BJ (cell line): ENCODE measurements around the gene ANO10. TPM values are rescaled to one million over a fixed set of nuclear protein-coding genes. Genes with fewer than 3 reads are reported as not detected.

Experiments
- CTCF ChIA-PET: fragments of 350-600 bp; formaldehyde crosslinking; extraction: SDS; loops from one replicate; lab custom pipeline; 2021; ENCODE audit warnings: antibody characterized with exemption, inconsistent platforms; lab: Yijun Ruan, JAX
- POLR2A ChIA-PET: fragments of 300-600 bp; sonication (Branson Sonifier 250); formaldehyde crosslinking; extraction: SDS; loops from one replicate; lab custom pipeline; 2021; ENCODE audit warnings: antibody characterized with exemption; lab: Charles Lee
- DNase-seq: peaks from one replicate; pipeline ENCODE4 v3.0.0-alpha.2; 2011; ENCODE audit warnings: low read depth
- H3K27me3 ChIP-seq: 2 replicates; pipeline ENCODE4 v1.6.0; 2011; ENCODE audit warnings: low read length; ENCODE audit not compliant: control insufficient read depth, insufficient read depth
- H3K36me3 ChIP-seq: 2 replicates; pipeline ENCODE4 v1.5.1; 2011; ENCODE audit warnings: low read length; ENCODE audit not compliant: control insufficient read depth, insufficient read depth
- H3K4me3 ChIP-seq: 2 replicates; pipeline ENCODE4 v1.5.1; 2011; ENCODE audit warnings: low read depth, mild to moderate bottlenecking, control low read depth, low read length
- CTCF ChIP-seq: IDR thresholded peaks from 2 replicates; pipeline ENCODE4 v1.5.1; 2011; ENCODE audit warnings: low read depth, mild to moderate bottlenecking, control low read depth, inconsistent platforms, low read length, moderate library complexity; ENCODE audit not compliant: insufficient read depth
- polyA plus RNA-seq: library from polyadenylated mRNA; depleted of rRNA; stranded (reverse); fragments of >200 nt; gene quantifications from 2 replicates; pipeline ENCODE4 v1.2.3, GENCODE V29; 2011

The ANO10 gene
- polyA plus RNA-seq, 1 experiment: 36.6 TPM

GRCh38 chr3:43343185-43343584 is 278.6 kb downstream of the ANO10 start:
- no peak for DNase-seq
- peaks cover 20% of the 10 kb centered on the region for H3K36me3 ChIP-seq
- CTCF ChIA-PET: no interaction called here
- TF ChIP-seq CTCF: no peak
- H3K27me3 ChIP-seq: no peaks in the 10 kb centered on the region
- POLR2A ChIA-PET: no interaction called here
- H3K4me3 ChIP-seq: no peak overlapping the region

- TF ChIP-seq CTCF: no peak
- CTCF ChIA-PET: no interaction called here
- Histone ChIP-seq H3K4me3 (no peak overlapping the region), H3K27me3 (no peaks in the 10 kb centered on the region), H3K36me3 (peaks cover 11% of the 10 kb centered on the region)
- POLR2A ChIA-PET: no interaction called here
- DNase-seq: no peak
Observed at GRCh38 chr3:43341788-43342187, 280.0 kb downstream of the ANO10 start.

GRCh38 chr3:43340403-43340802 is 281.4 kb downstream of the ANO10 start:
- Histone ChIP-seq H3K27me3 (no peaks in the 10 kb centered on the region), H3K4me3 (no peak overlapping the region), H3K36me3 (peaks cover 11% of the 10 kb centered on the region)
- DNase-seq: no peak
- CTCF ChIA-PET: no interaction called here
- no peak for TF ChIP-seq CTCF
- POLR2A ChIA-PET: no interaction called here

DNA sequence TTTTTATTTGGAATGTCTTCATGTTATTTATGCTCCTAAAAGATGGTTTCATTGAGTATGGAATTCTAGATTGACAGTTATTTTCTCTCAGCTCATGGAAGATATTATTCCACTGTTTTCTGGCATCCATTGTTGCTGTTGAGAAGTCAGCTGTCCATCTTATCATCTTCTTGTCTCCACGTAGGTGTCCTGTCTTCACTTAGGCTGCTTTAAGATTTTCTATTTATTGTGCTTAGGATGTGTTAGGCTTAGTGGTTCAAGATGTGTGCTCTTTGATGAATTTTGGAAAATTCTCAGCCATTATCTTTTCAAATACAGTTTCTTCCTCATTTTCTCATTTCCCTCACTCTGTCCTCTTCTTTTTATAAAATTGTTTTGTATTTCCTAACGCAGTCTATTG is 283.5 kb downstream of the ANO10 start:
- DNase-seq: no peak
- peaks cover 11% of the 10 kb centered on the region for H3K36me3 ChIP-seq
- CTCF ChIA-PET: interaction anchor here (0.9 kb wide), 1 partner anchor 12 kb away, joined by 3 read pairs; no protein-coding TSS in a partner anchor
- H3K4me3 ChIP-seq: no peak overlapping the region
- TF ChIP-seq CTCF: no peak
- POLR2A ChIA-PET: no interaction called here
- H3K27me3 ChIP-seq: no peaks in the 10 kb centered on the region

DNA sequence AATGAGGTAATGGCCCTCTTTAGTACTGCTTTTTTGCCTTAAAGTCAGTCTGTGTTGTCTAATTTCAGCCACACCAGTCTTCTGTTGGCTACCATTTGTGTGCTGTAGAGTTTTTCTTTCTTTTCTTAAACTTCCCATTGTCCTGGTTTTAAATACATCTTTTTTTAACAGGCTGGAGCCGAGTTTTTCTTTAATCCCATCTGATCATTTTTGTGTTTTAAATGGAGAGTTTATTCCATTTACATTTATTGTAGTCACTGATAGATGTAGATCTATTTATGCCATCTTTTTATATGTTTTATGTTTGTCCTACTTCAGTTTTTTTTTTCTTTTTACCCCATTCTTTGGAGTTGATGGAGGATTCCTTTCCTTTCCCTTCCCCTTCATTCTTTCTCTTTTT is 286.0 kb downstream of the ANO10 start:
- Histone ChIP-seq H3K4me3 (no peak overlapping the region), H3K27me3 (no peaks in the 10 kb centered on the region), H3K36me3 (peaks cover 9% of the 10 kb centered on the region)
- ChIA-PET CTCF (interaction anchor here (1.3 kb wide), 1 partner anchor 9 kb away, joined by 7 read pairs; no protein-coding TSS in a partner anchor), POLR2A (no interaction called here)
- DNase-seq: no peak
- no peak for TF ChIP-seq CTCF
